ENCODE results near the gene DPF3. TPM values are rescaled to one million over a fixed set of nuclear protein-coding genes. Genes with fewer than 3 reads are reported as not detected.

The DPF3 gene
- polyA plus RNA-seq, 2 donors: 0.16 to 0.37 TPM

DNA sequence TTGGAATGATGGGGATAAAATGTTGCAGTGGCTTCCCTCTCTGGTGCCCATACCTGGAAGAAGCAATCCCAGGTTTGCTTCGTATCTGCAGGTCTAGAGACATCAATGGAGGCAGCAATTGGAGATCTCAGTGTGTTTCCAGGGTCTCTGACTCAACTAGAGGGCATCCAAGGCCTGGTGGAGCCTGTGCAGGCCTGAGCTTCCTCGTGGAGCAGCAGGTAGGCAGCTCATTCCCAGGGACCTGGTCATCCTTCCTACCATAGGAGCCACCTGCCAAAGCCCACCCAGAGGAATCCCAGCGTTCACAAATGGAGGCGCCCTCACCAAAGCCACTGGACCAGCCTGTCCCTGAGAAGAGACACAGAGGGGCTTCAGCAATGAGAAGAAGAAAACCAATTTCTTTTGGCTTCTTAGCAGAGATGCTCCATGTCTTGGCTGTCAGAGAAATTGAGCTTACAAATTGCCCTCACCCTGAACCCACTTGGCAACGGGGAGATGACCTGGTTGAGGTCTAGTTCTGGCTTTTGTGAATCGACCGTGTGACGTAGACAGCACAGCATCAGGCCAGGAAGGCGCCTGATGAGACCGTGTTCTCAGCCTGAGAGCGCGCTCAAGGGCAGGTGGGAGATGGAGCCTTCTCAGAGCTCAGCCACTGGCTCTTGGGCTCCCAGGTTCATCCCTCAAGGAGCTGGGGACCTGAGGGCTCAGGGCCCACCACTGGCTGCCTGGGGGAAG is 283.6 kb downstream of the DPF3 start:
- Histone ChIP-seq H3K9me3 (ENCODE audit: control insufficient read depth in 2 of 2, insufficient read depth in 1 of 2, low read depth in 1 of 2, low read length in 1 of 2) (no peaks in the 10 kb centered on the region), H3K4me3 (ENCODE audit: low read depth in 1 of 2, low read length in 2 of 2) (no peak overlapping the region), H3K27ac (ENCODE audit: low read depth in 2 of 2, low read length in 1 of 2) (no peak overlapping the region), H3K27me3 (ENCODE audit: control insufficient read depth in 1 of 2, insufficient read depth in 2 of 2, low read length in 2 of 2) (no peaks in the 10 kb centered on the region), H3K4me1 (ENCODE audit: control insufficient read depth in 2 of 2, insufficient read depth in 2 of 2, low read length in 1 of 2) (no peaks in the 10 kb centered on the region), H3K36me3 (ENCODE audit: control insufficient read depth in 2 of 2, insufficient read depth in 2 of 2, low read length in 1 of 2) (no peaks in the 10 kb centered on the region)
- 90 to 91% methylated on average over 12 of the region's 12 CpGs for WGBS, 2 donors

DNA sequence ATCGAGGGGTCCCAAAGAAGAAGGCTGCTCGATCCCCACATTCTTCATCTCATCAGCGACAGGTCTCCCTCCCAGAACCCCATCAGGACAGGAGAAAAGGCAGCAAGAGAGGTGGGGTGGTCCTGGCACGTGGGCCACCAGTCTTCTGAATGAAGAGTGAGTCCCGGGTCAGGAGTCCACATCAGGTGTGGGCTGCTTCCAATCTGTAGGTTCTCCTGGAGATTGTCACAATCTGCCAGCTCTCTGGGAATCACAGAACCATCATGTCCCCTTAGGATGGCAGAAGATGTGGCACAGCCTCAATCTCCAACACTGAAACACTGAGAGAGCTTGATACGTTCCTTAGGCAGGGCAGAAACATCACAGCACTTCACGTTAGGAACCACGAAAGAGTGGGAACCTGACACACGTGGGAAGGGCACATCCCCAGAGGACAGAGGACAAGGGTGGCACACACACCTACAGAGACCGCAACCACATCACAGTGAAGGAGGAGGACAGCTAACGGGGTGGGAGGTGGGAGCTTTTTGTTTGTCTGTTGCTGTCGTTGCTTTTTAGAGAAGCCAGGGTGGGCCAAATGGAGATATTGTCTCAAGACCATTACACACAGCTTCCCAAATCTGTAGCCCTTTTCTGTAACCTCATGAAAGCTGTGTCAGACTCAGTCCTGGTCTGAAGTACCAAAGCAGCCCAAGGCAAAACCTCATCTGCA is 284.5 kb downstream of the DPF3 start:
- H3K4me3 ChIP-seq (ENCODE audit: low read depth in 1 of 2, low read length in 2 of 2): no peak overlapping the region
- H3K27ac ChIP-seq (ENCODE audit: low read depth in 2 of 2, low read length in 1 of 2): no peak overlapping the region
- H3K4me1 ChIP-seq (ENCODE audit: control insufficient read depth in 2 of 2, insufficient read depth in 2 of 2, low read length in 1 of 2): no peaks in the 10 kb centered on the region
- H3K36me3 ChIP-seq (ENCODE audit: control insufficient read depth in 2 of 2, insufficient read depth in 2 of 2, low read length in 1 of 2): no peaks in the 10 kb centered on the region
- no peaks in the 10 kb centered on the region for H3K9me3 ChIP-seq (ENCODE audit: control insufficient read depth in 2 of 2, insufficient read depth in 1 of 2, low read depth in 1 of 2, low read length in 1 of 2)
- no peaks in the 10 kb centered on the region for H3K27me3 ChIP-seq (ENCODE audit: control insufficient read depth in 1 of 2, insufficient read depth in 2 of 2, low read length in 2 of 2)
- WGBS, 2 donors: 85 to 87% methylated on average over 12 of the region's 12 CpGs

DNA sequence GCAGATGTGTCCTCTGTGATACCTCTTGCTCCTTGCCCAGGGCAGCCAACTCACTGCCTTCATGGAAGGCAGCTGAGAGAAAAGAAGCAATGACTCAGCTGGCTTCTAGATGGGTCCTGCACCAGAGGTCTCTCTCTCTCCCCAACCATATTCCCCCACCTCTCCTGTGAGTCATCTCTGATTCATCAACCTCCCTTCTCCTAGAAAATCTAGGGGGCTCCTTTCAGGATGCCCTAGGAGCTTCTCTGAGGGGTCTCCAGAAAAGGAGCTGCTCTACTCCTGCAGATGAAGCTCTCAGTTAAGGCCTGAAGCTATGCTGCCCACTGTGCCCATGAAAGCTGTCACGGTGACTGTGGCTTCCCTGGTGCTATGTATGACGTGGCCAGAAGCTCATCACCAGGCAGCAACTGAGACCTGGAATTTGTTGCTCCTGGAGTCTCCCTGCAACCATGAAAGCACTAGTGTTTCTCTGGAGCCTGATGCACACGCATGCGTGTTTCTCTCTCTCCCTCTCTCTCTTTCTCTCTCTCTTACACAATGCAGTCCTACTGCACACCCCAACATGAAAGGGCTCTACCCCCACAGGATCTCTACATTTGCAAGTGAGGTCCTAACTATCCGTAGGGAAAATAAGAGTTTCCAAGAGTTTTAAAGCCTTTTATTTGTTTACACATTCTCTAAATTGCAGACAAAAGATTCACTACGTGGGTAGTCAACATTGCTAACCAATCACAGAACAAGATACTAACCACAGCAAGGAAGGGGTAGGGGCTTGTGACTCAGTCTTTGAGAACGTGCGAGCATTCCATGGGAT is 285.3 kb downstream of the DPF3 start:
- 79% methylated on average over 8 of the region's 8 CpGs for WGBS, 2 donors
- Histone ChIP-seq H3K27ac (ENCODE audit: low read depth in 2 of 2, low read length in 1 of 2) (no peak overlapping the region), H3K4me1 (ENCODE audit: control insufficient read depth in 2 of 2, insufficient read depth in 2 of 2, low read length in 1 of 2) (no peaks in the 10 kb centered on the region), H3K27me3 (ENCODE audit: control insufficient read depth in 1 of 2, insufficient read depth in 2 of 2, low read length in 2 of 2) (no peaks in the 10 kb centered on the region), H3K4me3 (ENCODE audit: low read depth in 1 of 2, low read length in 2 of 2) (no peak overlapping the region), H3K9me3 (ENCODE audit: control insufficient read depth in 2 of 2, insufficient read depth in 1 of 2, low read depth in 1 of 2, low read length in 1 of 2) (no peaks in the 10 kb centered on the region), H3K36me3 (ENCODE audit: control insufficient read depth in 2 of 2, insufficient read depth in 2 of 2, low read length in 1 of 2) (no peaks in the 10 kb centered on the region)

DNA sequence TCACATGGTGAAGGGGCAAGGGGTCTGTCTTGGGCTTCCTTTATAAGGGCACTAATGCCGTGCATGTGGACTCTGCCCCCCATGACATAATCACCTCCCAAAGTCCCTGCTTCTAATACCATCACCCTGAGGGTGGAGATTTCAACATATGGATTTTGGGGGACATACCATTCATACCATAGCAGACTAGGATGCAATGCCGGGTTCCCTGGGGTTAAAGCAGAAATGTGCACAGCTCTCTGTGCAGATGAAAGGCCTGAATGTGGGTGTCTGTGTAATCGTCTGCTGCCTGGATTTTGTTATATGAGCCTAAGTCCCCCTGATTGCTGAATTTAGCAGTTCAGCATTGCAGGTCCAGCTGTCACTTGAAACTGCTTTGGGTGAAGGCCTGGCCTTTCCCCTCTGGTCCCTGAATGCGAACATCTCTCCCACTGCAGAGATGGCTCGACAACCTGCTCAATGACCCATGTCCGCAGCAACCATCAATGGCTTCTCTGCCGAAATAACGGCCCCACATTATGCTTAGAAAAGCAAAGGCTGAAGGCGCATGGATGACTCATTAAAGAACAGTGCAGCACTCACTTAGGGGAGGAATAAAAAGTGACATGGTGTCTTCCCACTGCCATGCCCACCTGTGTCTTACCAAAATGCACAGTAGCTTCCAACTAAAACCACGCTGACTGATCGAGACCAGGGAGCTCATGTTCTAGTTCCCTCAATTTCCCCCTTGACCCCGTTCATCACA is 286.3 kb downstream of the DPF3 start:
- no peak overlapping the region for H3K27ac ChIP-seq (ENCODE audit: low read depth in 2 of 2, low read length in 1 of 2)
- no peaks in the 10 kb centered on the region for H3K4me1 ChIP-seq (ENCODE audit: control insufficient read depth in 2 of 2, insufficient read depth in 2 of 2, low read length in 1 of 2)
- WGBS, 2 donors: 89 to 93% methylated on average over 12 of the region's 12 CpGs
- no peaks in the 10 kb centered on the region for H3K9me3 ChIP-seq (ENCODE audit: control insufficient read depth in 2 of 2, insufficient read depth in 1 of 2, low read depth in 1 of 2, low read length in 1 of 2)
- H3K36me3 ChIP-seq (ENCODE audit: control insufficient read depth in 2 of 2, insufficient read depth in 2 of 2, low read length in 1 of 2): no peaks in the 10 kb centered on the region
- no peaks in the 10 kb centered on the region for H3K27me3 ChIP-seq (ENCODE audit: control insufficient read depth in 1 of 2, insufficient read depth in 2 of 2, low read length in 2 of 2)
- H3K4me3 ChIP-seq (ENCODE audit: low read depth in 1 of 2, low read length in 2 of 2): no peak overlapping the region

DNA sequence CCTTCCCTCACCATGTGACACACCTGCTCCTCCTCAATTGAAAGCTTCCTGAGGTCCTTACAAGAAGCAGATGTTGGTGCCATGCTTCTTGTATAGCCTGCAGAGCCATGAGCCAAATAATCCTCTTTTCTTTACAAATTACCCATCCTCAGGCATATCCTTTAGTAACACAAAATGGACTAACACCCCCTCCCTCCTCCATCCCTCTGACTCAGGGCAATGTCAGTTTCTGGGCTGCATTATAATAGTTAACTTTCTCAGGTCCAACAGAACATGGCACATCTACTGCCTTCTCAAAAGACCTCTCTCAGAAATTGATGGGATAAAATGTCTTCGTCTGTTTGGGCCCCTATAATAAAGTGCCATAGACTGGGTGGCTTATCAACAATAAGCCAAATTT is 287.0 kb downstream of the DPF3 start:
- no peak overlapping the region for H3K27ac ChIP-seq (ENCODE audit: low read depth in 2 of 2, low read length in 1 of 2)
- no peaks in the 10 kb centered on the region for H3K9me3 ChIP-seq (ENCODE audit: control insufficient read depth in 2 of 2, insufficient read depth in 1 of 2, low read depth in 1 of 2, low read length in 1 of 2)
- no peaks in the 10 kb centered on the region for H3K36me3 ChIP-seq (ENCODE audit: control insufficient read depth in 2 of 2, insufficient read depth in 2 of 2, low read length in 1 of 2)
- H3K27me3 ChIP-seq (ENCODE audit: control insufficient read depth in 1 of 2, insufficient read depth in 2 of 2, low read length in 2 of 2): no peaks in the 10 kb centered on the region
- no peaks in the 10 kb centered on the region for H3K4me1 ChIP-seq (ENCODE audit: control insufficient read depth in 2 of 2, insufficient read depth in 2 of 2, low read length in 1 of 2)
- 87 to 91% methylated on average over 1 of the region's 1 CpG for whole genome bisulfite sequencing, 2 donors
- H3K4me3 ChIP-seq (ENCODE audit: low read depth in 1 of 2, low read length in 2 of 2): no peak overlapping the region

DNA sequence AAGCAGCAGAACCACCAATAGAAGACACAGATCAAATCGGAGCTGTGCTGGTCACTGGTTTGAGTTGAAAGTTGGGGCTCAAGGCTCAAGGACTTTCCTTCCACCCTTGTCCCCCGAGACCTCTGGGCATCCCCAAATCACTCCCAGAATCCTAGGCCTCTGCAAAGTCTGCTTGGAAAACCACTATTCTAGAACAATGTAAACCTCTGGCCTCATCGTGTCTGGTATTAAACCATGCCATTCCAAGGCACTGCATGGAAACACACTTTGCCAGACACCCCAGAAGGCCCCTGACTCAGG is 288.0 kb downstream of the DPF3 start:
- Histone ChIP-seq H3K27me3 (ENCODE audit: control insufficient read depth in 1 of 2, insufficient read depth in 2 of 2, low read length in 2 of 2) (no peaks in the 10 kb centered on the region), H3K4me3 (ENCODE audit: low read depth in 1 of 2, low read length in 2 of 2) (no peak overlapping the region), H3K4me1 (ENCODE audit: control insufficient read depth in 2 of 2, insufficient read depth in 2 of 2, low read length in 1 of 2) (no peaks in the 10 kb centered on the region), H3K27ac (ENCODE audit: low read depth in 2 of 2, low read length in 1 of 2) (no peak overlapping the region), H3K9me3 (ENCODE audit: control insufficient read depth in 2 of 2, insufficient read depth in 1 of 2, low read depth in 1 of 2, low read length in 1 of 2) (no peaks in the 10 kb centered on the region), H3K36me3 (ENCODE audit: control insufficient read depth in 2 of 2, insufficient read depth in 2 of 2, low read length in 1 of 2) (no peaks in the 10 kb centered on the region)
- 92 to 94% methylated on average over 3 of the region's 3 CpGs for WGBS, 2 donors

DNA sequence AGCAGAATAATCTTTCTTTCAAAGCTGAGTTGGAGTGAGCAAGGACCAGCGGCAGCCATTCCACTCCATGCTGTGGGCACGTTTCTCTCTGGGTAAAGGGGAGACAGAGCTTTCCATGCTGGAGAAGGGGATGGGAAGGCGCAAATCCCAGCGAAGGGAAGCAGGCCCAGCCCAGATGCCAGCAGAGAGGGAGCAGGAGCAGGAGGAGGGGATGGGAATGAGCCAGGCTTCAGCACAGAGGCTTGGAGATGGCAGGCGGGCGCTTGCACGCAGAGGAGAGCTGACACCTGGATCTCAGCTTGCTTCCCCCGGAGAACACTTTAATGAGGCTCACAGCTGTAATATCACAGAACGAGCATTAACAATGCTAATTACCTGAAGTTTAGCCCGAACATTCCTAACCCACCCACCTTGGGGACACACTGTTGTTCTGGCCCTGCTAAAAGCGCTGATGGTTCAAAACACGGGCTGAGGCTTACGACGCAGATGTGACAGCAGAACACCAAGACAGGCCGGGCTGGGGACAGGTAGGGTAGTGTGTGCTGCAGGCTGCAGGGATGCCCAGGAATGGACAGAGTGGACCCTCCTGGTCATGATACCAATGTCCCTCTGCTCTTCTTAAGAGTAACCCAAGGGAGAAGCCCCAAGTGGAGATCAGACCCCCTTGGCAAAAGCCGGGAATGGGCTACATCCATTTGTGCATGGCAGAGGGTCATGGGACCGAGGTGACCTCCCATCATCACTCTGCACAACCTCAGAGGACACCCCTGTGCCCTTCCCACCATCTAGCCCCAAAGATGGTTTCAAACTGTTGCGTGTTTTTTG is 288.6 kb downstream of the DPF3 start:
- H3K27me3 ChIP-seq (ENCODE audit: control insufficient read depth in 1 of 2, insufficient read depth in 2 of 2, low read length in 2 of 2): no peaks in the 10 kb centered on the region
- H3K9me3 ChIP-seq (ENCODE audit: control insufficient read depth in 2 of 2, insufficient read depth in 1 of 2, low read depth in 1 of 2, low read length in 1 of 2): no peaks in the 10 kb centered on the region
- H3K4me3 ChIP-seq (ENCODE audit: low read depth in 1 of 2, low read length in 2 of 2): no peak overlapping the region
- 85 to 87% methylated on average over 18 of the region's 18 CpGs for WGBS, 2 donors
- no peak overlapping the region for H3K27ac ChIP-seq (ENCODE audit: low read depth in 2 of 2, low read length in 1 of 2)
- no peaks in the 10 kb centered on the region for H3K36me3 ChIP-seq (ENCODE audit: control insufficient read depth in 2 of 2, insufficient read depth in 2 of 2, low read length in 1 of 2)
- no peaks in the 10 kb centered on the region for H3K4me1 ChIP-seq (ENCODE audit: control insufficient read depth in 2 of 2, insufficient read depth in 2 of 2, low read length in 1 of 2)

DNA sequence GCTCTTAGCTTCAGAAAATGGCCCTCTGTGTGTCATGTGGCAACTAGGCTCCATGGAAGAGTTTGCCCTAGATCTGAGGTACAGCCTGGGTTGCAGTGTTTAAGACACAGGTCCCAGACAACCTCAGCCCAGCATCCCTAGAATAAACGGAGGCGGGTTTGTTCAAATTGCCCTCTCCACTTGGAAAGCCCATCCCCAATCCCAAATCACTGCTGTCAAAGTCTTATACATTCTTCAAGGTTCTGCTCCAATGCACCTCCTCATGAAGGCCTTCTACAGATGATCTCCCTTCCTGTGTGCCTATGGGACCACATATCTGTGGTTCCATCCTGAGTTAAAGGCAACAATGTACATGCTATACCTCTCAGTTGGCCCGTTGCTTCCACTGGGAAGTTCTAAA is 289.8 kb downstream of the DPF3 start:
- 88 to 91% methylated on average over 3 of the region's 3 CpGs for WGBS, 2 donors

DNA sequence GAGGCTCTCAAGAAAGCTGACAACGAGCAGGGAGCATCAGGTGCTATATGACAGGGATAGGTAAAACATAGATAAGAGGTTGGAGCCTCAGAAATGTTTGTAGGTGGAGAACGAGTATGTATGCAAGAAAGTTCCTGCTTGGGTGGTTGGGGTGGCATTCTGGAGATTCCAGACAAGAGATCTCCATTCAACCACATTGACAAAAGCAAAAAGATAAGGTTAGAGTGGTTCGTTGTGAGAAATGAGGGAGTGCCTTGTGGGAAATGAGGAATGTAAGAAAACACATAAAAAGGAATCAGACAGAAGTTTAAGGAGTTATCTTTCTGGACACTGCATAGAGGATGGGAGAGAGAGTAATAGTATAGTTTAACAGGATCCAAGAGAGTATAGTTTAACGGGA is 290.3 kb downstream of the DPF3 start:
- 73 to 78% methylated on average over 4 of the region's 4 CpGs for WGBS, 2 donors
- Histone ChIP-seq H3K4me1 (ENCODE audit: control insufficient read depth in 2 of 2, insufficient read depth in 2 of 2, low read length in 1 of 2) (no peaks in the 10 kb centered on the region), H3K9me3 (ENCODE audit: control insufficient read depth in 2 of 2, insufficient read depth in 1 of 2, low read depth in 1 of 2, low read length in 1 of 2) (no peaks in the 10 kb centered on the region), H3K36me3 (ENCODE audit: control insufficient read depth in 2 of 2, insufficient read depth in 2 of 2, low read length in 1 of 2) (no peaks in the 10 kb centered on the region), H3K27ac (ENCODE audit: low read depth in 2 of 2, low read length in 1 of 2) (no peak overlapping the region), H3K4me3 (ENCODE audit: low read depth in 1 of 2, low read length in 2 of 2) (no peak overlapping the region), H3K27me3 (ENCODE audit: control insufficient read depth in 1 of 2, insufficient read depth in 2 of 2, low read length in 2 of 2) (no peaks in the 10 kb centered on the region)

More for the DNA sequence above, 289.8 kb downstream of the DPF3 start:
- H3K27me3 ChIP-seq (ENCODE audit: control insufficient read depth in 1 of 2, insufficient read depth in 2 of 2, low read length in 2 of 2): no peaks in the 10 kb centered on the region
- H3K4me3 ChIP-seq (ENCODE audit: low read depth in 1 of 2, low read length in 2 of 2): no peak overlapping the region
- H3K27ac ChIP-seq (ENCODE audit: low read depth in 2 of 2, low read length in 1 of 2): no peak overlapping the region
- H3K4me1 ChIP-seq (ENCODE audit: control insufficient read depth in 2 of 2, insufficient read depth in 2 of 2, low read length in 1 of 2): no peaks in the 10 kb centered on the region
- no peaks in the 10 kb centered on the region for H3K36me3 ChIP-seq (ENCODE audit: control insufficient read depth in 2 of 2, insufficient read depth in 2 of 2, low read length in 1 of 2)
- H3K9me3 ChIP-seq (ENCODE audit: control insufficient read depth in 2 of 2, insufficient read depth in 1 of 2, low read depth in 1 of 2, low read length in 1 of 2): no peaks in the 10 kb centered on the region
